ENCODE data around the gene SERPINE1.

- no peak for TF ChIP-seq CTCF (IDR thresholded peaks at IDR 0.05)
- no peak for TF ChIP-seq POLR2A (IDR thresholded peaks at IDR 0.05)
Observed at GRCh38 chr7:101093906-101094305, 33.0 kb upstream of the SERPINE1 start.

All from esophagus squamous epithelium (tissue), 4 donors.